Neural cell (in vitro differentiated cells): ENCODE results near the gene MYCN. TPM values are rescaled to one million over a fixed set of nuclear protein-coding genes. Genes with fewer than 3 reads are reported as not detected.

Source experiments
- H2AFZ ChIP-seq: fragments of 200-600, 300-800 bp; sonication (generic), shearing (Covaris generic); 2 replicates; pipeline ENCODE4 v1.6.0; 2014; ENCODE audit warnings: low read depth, mild to moderate bottlenecking, antibody characterized with exemption, low read length, moderate library complexity
- H3F3A ChIP-seq: fragments of 200-600 bp; shearing (Covaris generic); 2 replicates; pipeline ENCODE4 v1.6.1; 2016; ENCODE audit warnings: mild to moderate bottlenecking, moderate library complexity, mixed read lengths, antibody characterized with exemption, low read length; ENCODE audit not compliant: insufficient read depth, poor library complexity, severe bottlenecking
- H3K27ac ChIP-seq: fragments of 200-600, 300-800 bp; sonication (generic), shearing (Covaris generic); 2 replicates; pipeline ENCODE4 v1.5.1; 2014; ENCODE audit warnings: mild to moderate bottlenecking, low read length, moderate library complexity
- H3K27me3 ChIP-seq: fragments of 300-800, 200-600 bp; sonication (generic), shearing (Covaris generic); 2 replicates; pipeline ENCODE4 v1.6.0; 2014; ENCODE audit warnings: mild to moderate bottlenecking, low read depth, low read length, moderate library complexity; ENCODE audit not compliant: insufficient read depth
- H3K36me3 ChIP-seq: fragments of 300-800, 200-600 bp; sonication (generic), shearing (Covaris generic); 2 replicates; pipeline ENCODE4 v1.5.1; 2014; ENCODE audit warnings: mild to moderate bottlenecking, antibody characterized with exemption, low read length, moderate library complexity; ENCODE audit not compliant: insufficient read depth
- H3K4me2 ChIP-seq: fragments of 300-800, 200-600 bp; sonication (generic), shearing (Covaris generic); 2 replicates; pipeline ENCODE4 v1.6.0; 2014; ENCODE audit warnings: mild to moderate bottlenecking, low read length
- H3K4me3 ChIP-seq: fragments of 300-800, 200-600 bp; sonication (generic), shearing (Covaris generic); 2 replicates; pipeline ENCODE4 v1.5.1; 2014; ENCODE audit warnings: mild to moderate bottlenecking, low read length, moderate library complexity
- H3K79me2 ChIP-seq: fragments of 200-600 bp; shearing (Covaris generic); replicated peaks from 2 replicates; pipeline ENCODE4 v1.6.0; 2014; ENCODE audit warnings: mild to moderate bottlenecking, low read length, moderate library complexity; ENCODE audit not compliant: insufficient read depth
- H3K9ac ChIP-seq: fragments of 300-800, 200-600 bp; sonication (generic), shearing (Covaris generic); 2 replicates; pipeline ENCODE4 v1.6.1; 2016; ENCODE audit warnings: mild to moderate bottlenecking, low read length, mixed read lengths
- H3K9me2 ChIP-seq: fragments of 200-600 bp; shearing (Covaris generic); 2 replicates; pipeline ENCODE4 v1.6.1; 2016; ENCODE audit warnings: mild to moderate bottlenecking, low read length, mixed read lengths; ENCODE audit not compliant: insufficient read depth
- H3K9me3 ChIP-seq: fragments of 200-600, 300-800 bp; sonication (generic), shearing (Covaris generic); 2 replicates; pipeline ENCODE4 v1.6.1; 2016; ENCODE audit warnings: mild to moderate bottlenecking, mixed run types, low read length, moderate library complexity, mixed read lengths
- H4K20me1 ChIP-seq: fragments of 200-600 bp; shearing (Covaris generic); 2 replicates; pipeline ENCODE4 v1.6.1; 2016; ENCODE audit warnings: mild to moderate bottlenecking, mixed run types; ENCODE audit not compliant: insufficient read depth
- CTCF ChIP-seq: fragments of 450-650 bp; IDR thresholded peaks from 2 replicates; pipeline ENCODE4 v1.5.1; 2014; ENCODE audit warnings: antibody characterized with exemption, mild to moderate bottlenecking, moderate library complexity; ENCODE audit not compliant: poor library complexity, severe bottlenecking
- EP300 ChIP-seq: fragments of 450-650 bp; conservative IDR thresholded peaks from 2 replicates; pipeline ENCODE4 v1.6.1; 2014; ENCODE audit warnings: antibody characterized with exemption, mild to moderate bottlenecking, moderate library complexity; ENCODE audit not compliant: poor library complexity, severe bottlenecking
- EZH2 ChIP-seq: fragments of 200-600, 300-800 bp; shearing (Covaris generic), sonication (generic); IDR thresholded peaks from 2 replicates; pipeline ENCODE4 v1.6.1; 2014; ENCODE audit warnings: antibody characterized with exemption, low read length, borderline replicate concordance, mild to moderate bottlenecking; ENCODE audit not compliant: insufficient read depth, poor library complexity, severe bottlenecking
- MXI1 ChIP-seq: fragments of 450-650 bp; conservative IDR thresholded peaks from 2 replicates; pipeline ENCODE4 v1.6.1; 2014; ENCODE audit warnings: antibody characterized with exemption, mild to moderate bottlenecking; ENCODE audit not compliant: poor library complexity, severe bottlenecking
- POLR2AphosphoS5 ChIP-seq: IDR thresholded peaks from 2 replicates; pipeline ENCODE4 v1.6.1; 2012
- RAD21 ChIP-seq: fragments of 450-650 bp; conservative IDR thresholded peaks from 2 replicates; pipeline ENCODE4 v1.6.1; 2014; ENCODE audit warnings: antibody characterized with exemption, mild to moderate bottlenecking, moderate library complexity
- REST ChIP-seq: IDR thresholded peaks from 2 replicates; pipeline ENCODE4 v1.6.1; 2012; ENCODE audit warnings: borderline replicate concordance
- SMC3 ChIP-seq: fragments of 450-650 bp; conservative IDR thresholded peaks from 2 replicates; pipeline ENCODE4 v1.6.1; 2014; ENCODE audit warnings: antibody characterized with exemption, mild to moderate bottlenecking, moderate library complexity; ENCODE audit not compliant: poor library complexity
- TAF1 ChIP-seq: IDR thresholded peaks from 2 replicates; pipeline ENCODE4 v1.6.1; 2012; ENCODE audit warnings: low read depth
- polyA plus RNA-seq: library from polyadenylated mRNA; depleted of rRNA; stranded (reverse); fragments of >200 nt; gene quantifications from 2 replicates; pipeline ENCODE4 v1.2.3, GENCODE V29; 2014

The MYCN gene
- polyA plus RNA-seq, 1 donor from 2014 or later: 25.1 TPM

GRCh38 chr2:15981646-15982045 is 41.3 kb downstream of the MYCN start:
- Histone ChIP-seq H3K4me3 (no peak overlapping the region), H2AFZ (no peak overlapping the region), H3K4me2 (no peak overlapping the region), H3K27me3 (no peaks in the 10 kb centered on the region), H3K9me3 (no peaks in the 10 kb centered on the region), H3K36me3 (no peaks in the 10 kb centered on the region), H3K79me2 (no peaks in the 10 kb centered on the region), H3K27ac (no peak overlapping the region), H3F3A (no peaks in the 10 kb centered on the region), H3K9ac (no peak overlapping the region), H4K20me1 (no peaks in the 10 kb centered on the region), H3K9me2 (no peaks in the 10 kb centered on the region)
- no peak for TF ChIP-seq MXI1
- no peak for TF ChIP-seq TAF1
- no peak for TF ChIP-seq EP300
- no peak for TF ChIP-seq POLR2AphosphoS5

- no peaks in the 10 kb centered on the region for H3F3A ChIP-seq
- no peaks in the 10 kb centered on the region for H3K9me3 ChIP-seq
- H3K36me3 ChIP-seq: no peaks in the 10 kb centered on the region
- H3K27me3 ChIP-seq: no peaks in the 10 kb centered on the region
- no peak overlapping the region for H2AFZ ChIP-seq
- H3K9ac ChIP-seq: no peak overlapping the region
- no peak overlapping the region for H3K4me2 ChIP-seq
- no peak for TF ChIP-seq EZH2
- TF ChIP-seq EP300: no peak
- no peak for TF ChIP-seq RAD21
- TF ChIP-seq REST: no peak
- TF ChIP-seq CTCF: no peak
- no peak for TF ChIP-seq TAF1
- TF ChIP-seq SMC3: no peak
- no peak for TF ChIP-seq MXI1
- TF ChIP-seq POLR2AphosphoS5: no peak
- H4K20me1 ChIP-seq: no peaks in the 10 kb centered on the region
- H3K4me3 ChIP-seq: no peak overlapping the region
- H3K9me2 ChIP-seq: no peaks in the 10 kb centered on the region
- no peak overlapping the region for H3K27ac ChIP-seq
- H3K79me2 ChIP-seq: no peaks in the 10 kb centered on the region
Measured at GRCh38 chr2:15982285-15983044, 42.1 kb downstream of the MYCN start.
